HepG2 (cell line): ENCODE results near the gene ACSS1. TPM values are rescaled to one million over a fixed set of nuclear protein-coding genes. Genes with fewer than 3 reads are reported as not detected.

Experiments used
- CHD2 ChIP-seq: IDR thresholded peaks from 2 replicates; pipeline ENCODE4 v1.6.1; 2011; ENCODE audit warnings: low read depth, low read length, improper control_type of control experiment
- CHD4 ChIP-seq: fragments of 200-600 bp; sonication (generic); IDR thresholded peaks from 2 replicates; pipeline ENCODE4 v1.7.0; 2017; ENCODE audit warnings: mild to moderate bottlenecking, low read length, borderline replicate concordance
- ELF1 ChIP-seq: sonication (generic); formaldehyde crosslinking; IDR thresholded peaks from 2 replicates; pipeline ENCODE4 v1.4.0; 2020; ENCODE audit warnings: missing genetic modification reagents
- GTF2F1 ChIP-seq: fragments of 150-350 bp; IDR thresholded peaks from 2 replicates; pipeline ENCODE4 v1.6.1; 2014; ENCODE audit warnings: low read length
- MBNL3 ChIP-seq: fragments of 250-450 bp; sonication (Bioruptor Pico); conservative IDR thresholded peaks from 2 replicates; pipeline ENCODE4 v1.8.0; 2022; ENCODE audit warnings: mild to moderate bottlenecking, inconsistent platforms
- MEF2D ChIP-seq: sonication (generic); formaldehyde crosslinking; IDR thresholded peaks from 2 replicates; pipeline ENCODE4 v1.5.1; 2020; ENCODE audit warnings: mild to moderate bottlenecking, missing genetic modification reagents
- RARG ChIP-seq: sonication (generic); formaldehyde crosslinking; IDR thresholded peaks from 2 replicates; pipeline ENCODE4 v1.4.0; 2020; ENCODE audit warnings: low read depth, mild to moderate bottlenecking, missing genetic modification reagents
- RBM22 ChIP-seq: fragments of 200-400 bp; formaldehyde crosslinking; optimal IDR thresholded peaks from 2 replicates; pipeline ENCODE3; 2017; ENCODE audit warnings: mild to moderate bottlenecking, low read length, moderate library complexity
- TBX2 ChIP-seq: sonication (generic); formaldehyde crosslinking; IDR thresholded peaks from 2 replicates; pipeline ENCODE4 v1.5.0; 2020; ENCODE audit warnings: missing genetic modification reagents, mild to moderate bottlenecking, borderline replicate concordance
- TBX3 ChIP-seq: fragments of 450-650 bp; IDR thresholded peaks from 2 replicates; pipeline ENCODE4 v1.6.1; 2017; ENCODE audit warnings: antibody characterized with exemption, mild to moderate bottlenecking, inconsistent platforms, borderline replicate concordance
- TOE1 ChIP-seq: sonication (generic); formaldehyde crosslinking; IDR thresholded peaks from 2 replicates; pipeline ENCODE4 v1.4.0; 2020; ENCODE audit warnings: mild to moderate bottlenecking, missing genetic modification reagents
- YEATS2 ChIP-seq: sonication (generic); formaldehyde crosslinking; IDR thresholded peaks from 2 replicates; pipeline ENCODE4 v1.4.0; 2020; ENCODE audit warnings: missing genetic modification reagents, borderline replicate concordance
- ZKSCAN8 ChIP-seq: IDR thresholded peaks from 2 replicates; pipeline ENCODE4 v1.6.1; 2016; ENCODE audit warnings: borderline replicate concordance, missing genetic modification reagents, missing compliant biosample characterization
- ZNF329 ChIP-seq: sonication (generic); formaldehyde crosslinking; IDR thresholded peaks from 2 replicates; pipeline ENCODE4 v1.9.0; 2021; ENCODE audit warnings: low read depth, mild to moderate bottlenecking, missing genetic modification reagents
- ZNF33A ChIP-seq: sonication (generic); formaldehyde crosslinking; IDR thresholded peaks from 2 replicates; pipeline ENCODE4 v1.5.1; 2020; ENCODE audit warnings: missing genetic modification reagents, mild to moderate bottlenecking, moderate library complexity, borderline replicate concordance
- ZNF7 ChIP-seq: IDR thresholded peaks from 2 replicates; pipeline ENCODE4 v1.6.1; 2016; ENCODE audit warnings: missing biosample characterization, missing genetic modification reagents
- ZNF746 ChIP-seq: sonication (generic); formaldehyde crosslinking; IDR thresholded peaks from 2 replicates; pipeline ENCODE4 v1.8.0; 2022; ENCODE audit warnings: mild to moderate bottlenecking, missing genetic modification reagents
- ZNF747 ChIP-seq: sonication (generic); formaldehyde crosslinking; IDR thresholded peaks from 2 replicates; pipeline ENCODE4 v1.8.1; 2023; ENCODE audit warnings: missing genetic modification reagents, mild to moderate bottlenecking, borderline replicate concordance
- ZNF883 ChIP-seq: sonication (generic); formaldehyde crosslinking; IDR thresholded peaks from 2 replicates; pipeline ENCODE4 v1.5.1; 2020; ENCODE audit warnings: mild to moderate bottlenecking, missing genetic modification reagents; ENCODE audit errors: not compliant biosample characterization
- polyA plus RNA-seq, 8 experiments: library from polyadenylated mRNA; depleted of rRNA in 3 of 8; stranded (reverse) in 7 of 8; unstranded in 1 of 8; fragments of >200 nt; fragmentation: Illumina TruSeq in 4 of 8; extraction: Trizol in 4 of 8; gene quantifications; 2 replicates each; pipeline versions ENCODE4 v1.2.1 to v1.2.3, GENCODE V29; 2011 to 2016; ENCODE audit warnings: low read depth in 4 of 8, missing spikeins in 1 of 8, mixed read lengths in 1 of 8; ENCODE audit not compliant: insufficient read depth in 1 of 8
- total RNA-seq, 5 experiments: library from RNA; depleted of rRNA; stranded (reverse); fragments of >200 nt; fragmentation: Illumina TruSeq; extraction: Trizol; gene quantifications; 2 replicates each; pipeline ENCODE4 v1.2.3, GENCODE V29; 2016; ENCODE audit warnings: low read depth in 1 of 5
- TF ChIP-seq, protein P1 (sequence below): sonication (generic); formaldehyde crosslinking; IDR thresholded peaks from 2 replicates; pipeline ENCODE4 v1.8.0; 2022; ENCODE audit warnings: mild to moderate bottlenecking, missing genetic modification reagents, moderate library complexity
- TF ChIP-seq, protein P2 (sequence below): sonication (generic); formaldehyde crosslinking; IDR thresholded peaks from 2 replicates; pipeline ENCODE4 v1.4.0; 2020; ENCODE audit warnings: mild to moderate bottlenecking, low read depth, missing genetic modification reagents
- TF ChIP-seq, protein P3 (sequence below): sonication (generic); formaldehyde crosslinking; IDR thresholded peaks from 2 replicates; pipeline ENCODE4 v1.4.0; 2020; ENCODE audit warnings: missing genetic modification reagents
- TF ChIP-seq, protein P4 (sequence below): sonication (generic); formaldehyde crosslinking; IDR thresholded peaks from 2 replicates; pipeline ENCODE4 v1.4.0; 2020; ENCODE audit warnings: missing genetic modification reagents
- TF ChIP-seq, protein P5 (sequence below): sonication (generic); formaldehyde crosslinking; IDR thresholded peaks from 2 replicates; pipeline ENCODE4 v1.5.1; 2020; ENCODE audit warnings: mild to moderate bottlenecking, missing genetic modification reagents, moderate library complexity
- TF ChIP-seq, protein P6 (sequence below): sonication (generic); formaldehyde crosslinking; IDR thresholded peaks from 2 replicates; pipeline ENCODE4 v1.8.0; 2023; ENCODE audit warnings: mild to moderate bottlenecking, missing genetic modification reagents

The ACSS1 gene
- total and polyA plus RNA-seq, 2 of the 13 experiments (the other 11 are each of a cell fraction or from before 2014, with no cell fraction given): 15.2 to 41.6 TPM

DNA sequence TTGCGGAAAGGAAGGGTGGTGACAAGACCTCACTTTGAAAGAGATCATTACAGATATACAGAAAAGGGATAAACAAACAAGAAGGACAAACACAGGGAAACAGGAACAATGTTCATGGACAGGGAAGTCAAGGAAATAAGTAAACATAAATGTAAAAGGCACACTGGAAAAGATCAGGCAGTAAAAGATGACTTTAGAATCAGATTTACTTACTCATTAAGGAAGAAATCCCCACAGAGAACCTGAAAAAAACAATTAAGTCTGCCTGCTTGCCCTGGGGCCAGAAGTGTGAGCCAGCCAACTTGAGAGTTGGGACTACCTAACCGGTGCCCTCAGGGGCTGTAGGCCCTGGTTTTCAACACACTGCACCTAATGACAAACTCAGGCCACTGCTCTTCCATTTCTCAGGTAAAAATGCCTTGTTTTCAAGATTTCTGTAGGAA lies 67.1 kb downstream of the ACSS1 start (continued):
- no peak for TF ChIP-seq ZNF883 (CRISPR knock-in tag)
- no peak for TF ChIP-seq TBX3
- TF ChIP-seq, protein P1, sequence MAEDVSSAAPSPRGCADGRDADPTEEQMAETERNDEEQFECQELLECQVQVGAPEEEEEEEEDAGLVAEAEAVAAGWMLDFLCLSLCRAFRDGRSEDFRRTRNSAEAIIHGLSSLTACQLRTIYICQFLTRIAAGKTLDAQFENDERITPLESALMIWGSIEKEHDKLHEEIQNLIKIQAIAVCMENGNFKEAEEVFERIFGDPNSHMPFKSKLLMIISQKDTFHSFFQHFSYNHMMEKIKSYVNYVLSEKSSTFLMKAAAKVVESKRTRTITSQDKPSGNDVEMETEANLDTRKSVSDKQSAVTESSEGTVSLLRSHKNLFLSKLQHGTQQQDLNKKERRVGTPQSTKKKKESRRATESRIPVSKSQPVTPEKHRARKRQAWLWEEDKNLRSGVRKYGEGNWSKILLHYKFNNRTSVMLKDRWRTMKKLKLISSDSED (CRISPR knock-in tag): no peak
- TF ChIP-seq, protein P2, sequence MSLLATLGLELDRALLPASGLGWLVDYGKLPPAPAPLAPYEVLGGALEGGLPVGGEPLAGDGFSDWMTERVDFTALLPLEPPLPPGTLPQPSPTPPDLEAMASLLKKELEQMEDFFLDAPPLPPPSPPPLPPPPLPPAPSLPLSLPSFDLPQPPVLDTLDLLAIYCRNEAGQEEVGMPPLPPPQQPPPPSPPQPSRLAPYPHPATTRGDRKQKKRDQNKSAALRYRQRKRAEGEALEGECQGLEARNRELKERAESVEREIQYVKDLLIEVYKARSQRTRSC: no peak
- no peak for TF ChIP-seq MBNL3 (CRISPR knock-in tag)
- TF ChIP-seq, protein P3, sequence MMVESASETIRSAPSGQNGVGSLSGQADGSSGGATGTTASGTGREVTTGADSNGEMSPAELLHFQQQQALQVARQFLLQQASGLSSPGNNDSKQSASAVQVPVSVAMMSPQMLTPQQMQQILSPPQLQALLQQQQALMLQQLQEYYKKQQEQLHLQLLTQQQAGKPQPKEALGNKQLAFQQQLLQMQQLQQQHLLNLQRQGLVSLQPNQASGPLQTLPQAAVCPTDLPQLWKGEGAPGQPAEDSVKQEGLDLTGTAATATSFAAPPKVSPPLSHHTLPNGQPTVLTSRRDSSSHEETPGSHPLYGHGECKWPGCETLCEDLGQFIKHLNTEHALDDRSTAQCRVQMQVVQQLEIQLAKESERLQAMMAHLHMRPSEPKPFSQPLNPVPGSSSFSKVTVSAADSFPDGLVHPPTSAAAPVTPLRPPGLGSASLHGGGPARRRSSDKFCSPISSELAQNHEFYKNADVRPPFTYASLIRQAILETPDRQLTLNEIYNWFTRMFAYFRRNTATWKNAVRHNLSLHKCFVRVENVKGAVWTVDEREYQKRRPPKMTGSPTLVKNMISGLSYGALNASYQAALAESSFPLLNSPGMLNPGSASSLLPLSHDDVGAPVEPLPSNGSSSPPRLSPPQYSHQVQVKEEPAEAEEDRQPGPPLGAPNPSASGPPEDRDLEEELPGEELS: peak; percentile 39; the same call in 1 of the 2 replicates
- no peak for TF ChIP-seq ZNF329 (CRISPR knock-in tag)
- TF ChIP-seq ZKSCAN8 (CRISPR knock-in tag): no peak
- TF ChIP-seq ZNF33A (CRISPR knock-in tag): 0 out of 2 replicates have a peak, but pooled peaks have one; percentile 34
- TF ChIP-seq, protein P4, sequence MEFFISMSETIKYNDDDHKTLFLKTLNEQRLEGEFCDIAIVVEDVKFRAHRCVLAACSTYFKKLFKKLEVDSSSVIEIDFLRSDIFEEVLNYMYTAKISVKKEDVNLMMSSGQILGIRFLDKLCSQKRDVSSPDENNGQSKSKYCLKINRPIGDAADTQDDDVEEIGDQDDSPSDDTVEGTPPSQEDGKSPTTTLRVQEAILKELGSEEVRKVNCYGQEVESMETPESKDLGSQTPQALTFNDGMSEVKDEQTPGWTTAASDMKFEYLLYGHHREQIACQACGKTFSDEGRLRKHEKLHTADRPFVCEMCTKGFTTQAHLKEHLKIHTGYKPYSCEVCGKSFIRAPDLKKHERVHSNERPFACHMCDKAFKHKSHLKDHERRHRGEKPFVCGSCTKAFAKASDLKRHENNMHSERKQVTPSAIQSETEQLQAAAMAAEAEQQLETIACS (CRISPR knock-in tag): no peak
- TF ChIP-seq, protein P5, sequence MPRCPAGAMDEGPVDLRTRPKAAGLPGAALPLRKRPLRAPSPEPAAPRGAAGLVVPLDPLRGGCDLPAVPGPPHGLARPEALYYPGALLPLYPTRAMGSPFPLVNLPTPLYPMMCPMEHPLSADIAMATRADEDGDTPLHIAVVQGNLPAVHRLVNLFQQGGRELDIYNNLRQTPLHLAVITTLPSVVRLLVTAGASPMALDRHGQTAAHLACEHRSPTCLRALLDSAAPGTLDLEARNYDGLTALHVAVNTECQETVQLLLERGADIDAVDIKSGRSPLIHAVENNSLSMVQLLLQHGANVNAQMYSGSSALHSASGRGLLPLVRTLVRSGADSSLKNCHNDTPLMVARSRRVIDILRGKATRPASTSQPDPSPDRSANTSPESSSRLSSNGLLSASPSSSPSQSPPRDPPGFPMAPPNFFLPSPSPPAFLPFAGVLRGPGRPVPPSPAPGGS: no peak
- TF ChIP-seq TBX2: no peak
- no peak for TF ChIP-seq ELF1 (CRISPR knock-in tag)
- TF ChIP-seq YEATS2: no peak
- TF ChIP-seq TOE1: no peak
- no peak for TF ChIP-seq CHD2
- no peak for TF ChIP-seq ZNF746 (CRISPR knock-in tag)
- TF ChIP-seq RBM22: no peak
- TF ChIP-seq RARG (CRISPR knock-in tag): no peak
- TF ChIP-seq, protein P6, sequence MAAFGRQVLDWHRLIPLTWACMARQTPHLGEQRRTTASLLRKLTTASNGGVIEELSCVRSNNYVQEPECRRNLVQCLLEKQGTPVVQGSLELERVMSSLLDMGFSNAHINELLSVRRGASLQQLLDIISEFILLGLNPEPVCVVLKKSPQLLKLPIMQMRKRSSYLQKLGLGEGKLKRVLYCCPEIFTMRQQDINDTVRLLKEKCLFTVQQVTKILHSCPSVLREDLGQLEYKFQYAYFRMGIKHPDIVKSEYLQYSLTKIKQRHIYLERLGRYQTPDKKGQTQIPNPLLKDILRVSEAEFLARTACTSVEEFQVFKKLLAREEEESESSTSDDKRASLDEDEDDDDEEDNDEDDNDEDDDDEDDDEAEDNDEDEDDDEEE (CRISPR knock-in tag): no peak
- no peak for TF ChIP-seq GTF2F1
- TF ChIP-seq MEF2D (CRISPR knock-in tag): no peak
- no peak for TF ChIP-seq CHD4
- TF ChIP-seq ZNF747 (CRISPR knock-in tag): no peak
- TF ChIP-seq ZNF7 (CRISPR knock-in tag): no peak
